Measurements from ENCODE around the gene PTPN6. TPM values are rescaled to one million over a fixed set of nuclear protein-coding genes. Genes with fewer than 3 reads are reported as not detected.

Gene PTPN6
- total RNA-seq, 1 experiment from 2014 or later = 13.7 TPM

- in situ Hi-C loops (cut with HindIII; ENCODE audit: low pct_unique_long_range_greater_than_20kb, low sequenced_read_pairs) (no loop called here), intact Hi-C loops (cut with micrococcal nuclease; ENCODE audit: unreplicated experiment) (no loop called here)
- H3K9me3 ChIP-seq (ENCODE audit: control insufficient read depth, insufficient read depth, low read depth, low read length) = no peaks in the 10 kb centered on the region
These were observed 12.0 kb downstream of the PTPN6 start for GRCh38 chr12:6963016-6963731.

More at GRCh38 chr12:6963016-6963731, 12.0 kb downstream of the PTPN6 start:
- Histone ChIP-seq H3K36me3 (ENCODE audit: control insufficient read depth, insufficient read depth, low read length) (peaks cover 11% of the 10 kb centered on the region), H3K4me3 (ENCODE audit: low read depth in 2 of 2, low read length in 2 of 2) (no peak overlapping the region), H3K27ac (ENCODE audit: low read length) (no peak overlapping the region), H3K4me1 (ENCODE audit: control insufficient read depth, insufficient read depth, low read length) (peaks cover 17% of the 10 kb centered on the region), H3K27me3 (ENCODE audit: control insufficient read depth, insufficient read depth, low read length) (no peaks in the 10 kb centered on the region)
- ChIA-PET POLR2A (no interaction called here), CTCF (interaction anchor here (0.6 kb wide), 1 partner anchor 149 kb away, joined by 5 read pairs; no protein-coding TSS in a partner anchor)
- ATAC-seq = no peak
- no peak for DNase-seq (ENCODE audit: low read depth, low spot score)
- TF ChIP-seq POLR2AphosphoS5 (IDR thresholded peaks at IDR 0.05; ENCODE audit: low read depth, low read length) = no peak
- no peak for TF ChIP-seq TCF7L2 (IDR thresholded peaks at IDR 0.05; ENCODE audit: low read depth, low read length)
- no peak for TF ChIP-seq CTCF (IDR thresholded peaks at IDR 0.05)
- TF ChIP-seq REST (IDR thresholded peaks at IDR 0.05; ENCODE audit: insufficient read depth in 1 of 2, low read depth in 2 of 2, low read length in 1 of 2) = no peak
- TF ChIP-seq SIN3A (IDR thresholded peaks at IDR 0.05; ENCODE audit: borderline replicate concordance, insufficient read depth, low read depth, low read length) = no peak
- BruUV-seq (replicated peaks) = no TSS peak

Data from Panc1 (cell line).